ENCODE measurements around the gene LIPC. TPM values are rescaled to one million over a fixed set of nuclear protein-coding genes. Genes with fewer than 3 reads are reported as not detected.

Gene LIPC
- polyA plus RNA-seq, 2 donors, result 0.04 to 0.05 TPM

DNA sequence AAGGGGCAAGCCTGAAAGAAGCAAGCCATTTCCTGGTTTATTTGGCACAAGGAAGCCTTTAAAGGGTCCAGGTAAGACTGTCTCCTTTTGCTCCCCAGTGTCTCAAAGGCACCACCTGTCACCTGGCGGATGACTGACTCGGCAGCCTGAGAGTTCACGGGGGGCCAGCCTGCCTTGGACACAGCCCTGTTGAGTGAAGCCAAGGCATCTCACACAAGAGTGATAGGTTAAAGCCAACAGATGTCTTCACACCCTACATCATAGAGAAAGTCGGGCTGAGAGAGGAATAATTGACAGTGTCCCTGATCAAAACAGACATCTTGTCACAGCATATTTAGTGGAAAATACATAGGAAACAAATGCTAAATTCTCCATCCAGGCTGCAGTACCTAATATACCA lies 28.2 kb upstream of the LIPC start:
- 84 to 85% methylated on average over 4 of the region's 4 CpGs for WGBS, 2 donors
- no peaks in the 10 kb centered on the region for H3K36me3 ChIP-seq (ENCODE audit: control insufficient read depth in 2 of 2, insufficient read depth in 2 of 2, low read length in 1 of 2)

DNA sequence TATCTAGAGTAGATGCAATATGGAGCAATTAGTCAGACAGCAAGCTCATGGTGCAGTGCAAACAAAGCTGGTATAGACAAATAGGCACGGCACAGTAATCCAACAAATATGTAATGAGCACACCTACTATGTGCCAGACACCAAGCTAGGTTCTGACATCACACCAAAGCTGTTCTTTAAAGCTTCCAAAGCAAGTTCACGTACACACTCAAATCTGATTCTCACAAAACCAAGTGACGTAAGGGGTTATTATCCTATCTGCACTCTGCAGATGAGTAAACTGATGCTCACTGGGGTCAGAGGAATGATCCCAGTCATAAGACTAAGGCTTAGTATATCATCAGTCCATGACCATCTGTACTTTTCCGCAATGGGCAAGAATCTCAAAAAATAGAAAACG lies 27.8 kb upstream of the LIPC start:
- 84 to 92% methylated on average over 5 of the region's 5 CpGs for WGBS, 2 donors
- Histone ChIP-seq H3K36me3 (ENCODE audit: control insufficient read depth in 2 of 2, insufficient read depth in 2 of 2, low read length in 1 of 2) (no peaks in the 10 kb centered on the region), H3K27me3 (ENCODE audit: control insufficient read depth in 1 of 2, insufficient read depth in 2 of 2, low read length in 2 of 2) (no peaks in the 10 kb centered on the region), H3K27ac (ENCODE audit: low read depth in 2 of 2, low read length in 1 of 2) (no peak overlapping the region), H3K9me3 (ENCODE audit: control insufficient read depth in 2 of 2, insufficient read depth in 1 of 2, low read depth in 1 of 2, low read length in 1 of 2) (no peaks in the 10 kb centered on the region), H3K4me1 (ENCODE audit: control insufficient read depth in 2 of 2, insufficient read depth in 2 of 2, low read length in 1 of 2) (peaks cover 0 to 6% of the 10 kb centered on the region in 2 donors), H3K4me3 (ENCODE audit: low read depth in 1 of 2, low read length in 2 of 2) (no peak overlapping the region)

More for the DNA sequence above, 28.2 kb upstream of the LIPC start:
- H3K9me3 ChIP-seq (ENCODE audit: control insufficient read depth in 2 of 2, insufficient read depth in 1 of 2, low read depth in 1 of 2, low read length in 1 of 2), result no peaks in the 10 kb centered on the region
- H3K4me1 ChIP-seq (ENCODE audit: control insufficient read depth in 2 of 2, insufficient read depth in 2 of 2, low read length in 1 of 2), result peaks cover 0 to 6% of the 10 kb centered on the region in 2 donors
- H3K4me3 ChIP-seq (ENCODE audit: low read depth in 1 of 2, low read length in 2 of 2), result no peak overlapping the region
- no peak overlapping the region for H3K27ac ChIP-seq (ENCODE audit: low read depth in 2 of 2, low read length in 1 of 2)
- H3K27me3 ChIP-seq (ENCODE audit: control insufficient read depth in 1 of 2, insufficient read depth in 2 of 2, low read length in 2 of 2), result no peaks in the 10 kb centered on the region

DNA sequence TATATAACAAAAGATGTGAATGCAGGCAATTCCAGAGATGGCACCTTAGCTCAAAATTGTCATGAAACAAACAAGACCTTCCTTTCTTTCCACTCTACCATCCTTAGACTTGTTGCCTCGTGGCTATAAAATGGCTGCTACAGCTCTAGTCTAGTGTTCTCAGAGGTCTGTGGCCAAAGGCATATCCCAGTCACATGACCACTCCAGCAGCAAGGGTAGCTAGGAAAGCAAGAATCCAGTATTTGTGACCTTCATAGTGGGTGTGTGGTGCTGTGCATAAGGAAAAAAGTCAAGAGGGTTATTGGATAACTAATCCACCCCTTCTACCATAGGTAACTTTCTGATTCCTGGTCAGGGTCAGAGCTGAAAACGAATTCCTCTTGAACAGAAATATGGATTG lies 27.1 kb upstream of the LIPC start:
- no peaks in the 10 kb centered on the region for H3K36me3 ChIP-seq (ENCODE audit: control insufficient read depth in 2 of 2, insufficient read depth in 2 of 2, low read length in 1 of 2)
- WGBS, 2 donors, result 79 to 86% methylated on average over 2 of the region's 2 CpGs
- no peaks in the 10 kb centered on the region for H3K27me3 ChIP-seq (ENCODE audit: control insufficient read depth in 1 of 2, insufficient read depth in 2 of 2, low read length in 2 of 2)
- no peaks in the 10 kb centered on the region for H3K9me3 ChIP-seq (ENCODE audit: control insufficient read depth in 2 of 2, insufficient read depth in 1 of 2, low read depth in 1 of 2, low read length in 1 of 2)
- H3K4me1 ChIP-seq (ENCODE audit: control insufficient read depth in 2 of 2, insufficient read depth in 2 of 2, low read length in 1 of 2), result peaks cover 0 to 6% of the 10 kb centered on the region in 2 donors
- H3K4me3 ChIP-seq (ENCODE audit: low read depth in 1 of 2, low read length in 2 of 2), result no peak overlapping the region
- no peak overlapping the region for H3K27ac ChIP-seq (ENCODE audit: low read depth in 2 of 2, low read length in 1 of 2)

DNA sequence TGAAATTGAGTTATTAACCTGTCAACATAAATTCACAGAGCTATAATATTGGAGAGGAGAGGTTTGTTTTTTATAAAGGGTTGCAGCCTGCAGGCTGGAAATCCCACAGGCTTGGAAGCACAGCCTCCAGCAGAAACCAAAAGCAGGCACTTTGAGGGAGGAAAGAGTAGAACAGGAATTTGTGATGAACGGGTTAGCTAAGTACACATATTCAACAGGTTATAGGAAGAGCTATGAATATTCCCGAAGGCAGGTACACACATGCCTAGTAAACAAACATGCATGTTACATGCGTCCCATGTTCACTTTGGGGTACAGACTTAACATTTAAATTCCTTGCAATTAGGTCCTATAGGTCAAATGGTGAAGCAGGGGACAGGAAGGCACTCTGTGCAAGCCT lies 25.9 kb upstream of the LIPC start:
- Histone ChIP-seq H3K27ac (ENCODE audit: low read depth in 2 of 2, low read length in 1 of 2) (no peak overlapping the region), H3K4me3 (ENCODE audit: low read depth in 1 of 2, low read length in 2 of 2) (no peak overlapping the region), H3K36me3 (ENCODE audit: control insufficient read depth in 2 of 2, insufficient read depth in 2 of 2, low read length in 1 of 2) (no peaks in the 10 kb centered on the region), H3K9me3 (ENCODE audit: control insufficient read depth in 2 of 2, insufficient read depth in 1 of 2, low read depth in 1 of 2, low read length in 1 of 2) (no peaks in the 10 kb centered on the region), H3K4me1 (ENCODE audit: control insufficient read depth in 2 of 2, insufficient read depth in 2 of 2, low read length in 1 of 2) (peaks cover 0 to 6% of the 10 kb centered on the region in 2 donors), H3K27me3 (ENCODE audit: control insufficient read depth in 1 of 2, insufficient read depth in 2 of 2, low read length in 2 of 2) (no peaks in the 10 kb centered on the region)
- 55 to 67% methylated on average over 3 of the region's 3 CpGs for WGBS, 2 donors

DNA sequence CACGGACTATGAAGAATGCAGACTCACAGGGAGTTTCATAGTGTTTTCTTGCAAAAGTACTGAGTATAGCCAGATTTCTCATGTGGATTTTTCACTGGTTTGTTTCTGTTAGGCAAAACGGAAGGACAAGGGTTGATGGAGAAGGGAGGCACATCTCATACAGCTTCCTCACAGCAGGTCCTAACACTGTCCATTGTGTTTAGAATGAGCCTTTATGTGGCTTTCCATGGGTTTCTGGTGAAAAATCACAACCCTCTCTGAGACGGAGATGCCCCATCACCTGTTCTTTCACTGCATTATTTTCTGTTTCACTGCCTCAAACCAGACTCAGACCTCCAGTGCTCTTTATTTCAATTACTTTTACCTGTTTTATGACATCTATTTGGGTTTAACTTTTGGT lies 25.0 kb upstream of the LIPC start:
- H3K27ac ChIP-seq (ENCODE audit: low read depth in 2 of 2, low read length in 1 of 2), result no peak overlapping the region
- H3K27me3 ChIP-seq (ENCODE audit: control insufficient read depth in 1 of 2, insufficient read depth in 2 of 2, low read length in 2 of 2), result no peaks in the 10 kb centered on the region
- no peaks in the 10 kb centered on the region for H3K9me3 ChIP-seq (ENCODE audit: control insufficient read depth in 2 of 2, insufficient read depth in 1 of 2, low read depth in 1 of 2, low read length in 1 of 2)
- no peaks in the 10 kb centered on the region for H3K36me3 ChIP-seq (ENCODE audit: control insufficient read depth in 2 of 2, insufficient read depth in 2 of 2, low read length in 1 of 2)
- 91 to 93% methylated on average over 3 of the region's 3 CpGs for WGBS, 2 donors
- no peak overlapping the region for H3K4me3 ChIP-seq (ENCODE audit: low read depth in 1 of 2, low read length in 2 of 2)
- peaks cover 0 to 4% of the 10 kb centered on the region in 2 donors for H3K4me1 ChIP-seq (ENCODE audit: control insufficient read depth in 2 of 2, insufficient read depth in 2 of 2, low read length in 1 of 2)

DNA sequence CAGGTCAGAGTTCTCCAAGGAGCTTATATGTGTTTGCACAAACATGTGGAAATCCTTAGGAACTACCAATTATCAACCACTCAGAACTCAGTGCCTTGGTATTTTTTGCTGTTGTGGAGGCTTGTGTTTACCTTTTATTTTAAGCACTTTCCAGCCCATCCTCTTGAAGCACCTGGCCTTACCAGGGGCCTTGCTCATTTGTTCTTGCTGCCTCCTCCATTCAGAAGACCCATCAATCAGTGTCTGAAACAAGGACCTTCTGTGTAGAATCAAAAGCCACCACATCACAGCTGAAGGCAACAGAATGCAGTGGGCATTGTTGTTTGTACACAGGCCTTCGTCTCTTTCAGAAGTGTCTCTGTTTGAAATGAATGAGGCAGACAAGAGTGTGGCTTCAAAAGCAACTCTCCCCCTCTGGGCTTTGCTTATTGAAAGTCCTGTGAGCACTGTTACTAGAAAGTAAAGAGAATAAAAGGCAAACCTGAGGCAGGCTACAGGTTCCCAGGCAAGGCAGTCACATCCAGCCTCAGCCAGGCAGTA lies 24.5 kb upstream of the LIPC start:
- no peaks in the 10 kb centered on the region for H3K36me3 ChIP-seq (ENCODE audit: control insufficient read depth in 2 of 2, insufficient read depth in 2 of 2, low read length in 1 of 2)
- H3K9me3 ChIP-seq (ENCODE audit: control insufficient read depth in 2 of 2, insufficient read depth in 1 of 2, low read depth in 1 of 2, low read length in 1 of 2), result no peaks in the 10 kb centered on the region
- H3K27me3 ChIP-seq (ENCODE audit: control insufficient read depth in 1 of 2, insufficient read depth in 2 of 2, low read length in 2 of 2), result no peaks in the 10 kb centered on the region
- H3K4me3 ChIP-seq (ENCODE audit: low read depth in 1 of 2, low read length in 2 of 2), result no peak overlapping the region
- no peaks in the 10 kb centered on the region for H3K4me1 ChIP-seq (ENCODE audit: control insufficient read depth in 2 of 2, insufficient read depth in 2 of 2, low read length in 1 of 2)
- 89 to 94% methylated on average over 1 of the region's 1 CpG for WGBS, 2 donors
- no peak overlapping the region for H3K27ac ChIP-seq (ENCODE audit: low read depth in 2 of 2, low read length in 1 of 2)

DNA sequence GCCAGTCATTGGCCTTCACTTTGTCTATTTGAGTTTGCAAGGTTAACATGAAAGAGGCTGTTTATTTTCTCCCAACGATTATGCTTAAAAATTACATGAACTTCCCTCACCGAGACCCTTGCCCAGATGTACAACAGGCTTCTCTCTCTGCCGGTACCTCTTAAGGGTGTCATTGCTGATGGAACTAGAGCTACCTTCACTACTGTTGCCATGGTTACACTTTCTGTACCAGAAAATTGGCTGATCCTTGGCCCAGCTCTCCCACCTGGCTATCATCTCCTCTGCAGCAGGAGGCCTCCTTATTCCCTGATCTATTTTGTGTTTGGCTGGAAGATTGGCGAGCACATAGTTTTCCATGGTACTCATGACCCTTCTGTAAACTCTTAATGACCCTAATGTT lies 24.0 kb upstream of the LIPC start:
- WGBS, 2 donors, result 83 to 85% methylated on average over 4 of the region's 4 CpGs
- H3K9me3 ChIP-seq (ENCODE audit: control insufficient read depth in 2 of 2, insufficient read depth in 1 of 2, low read depth in 1 of 2, low read length in 1 of 2), result no peaks in the 10 kb centered on the region

DNA sequence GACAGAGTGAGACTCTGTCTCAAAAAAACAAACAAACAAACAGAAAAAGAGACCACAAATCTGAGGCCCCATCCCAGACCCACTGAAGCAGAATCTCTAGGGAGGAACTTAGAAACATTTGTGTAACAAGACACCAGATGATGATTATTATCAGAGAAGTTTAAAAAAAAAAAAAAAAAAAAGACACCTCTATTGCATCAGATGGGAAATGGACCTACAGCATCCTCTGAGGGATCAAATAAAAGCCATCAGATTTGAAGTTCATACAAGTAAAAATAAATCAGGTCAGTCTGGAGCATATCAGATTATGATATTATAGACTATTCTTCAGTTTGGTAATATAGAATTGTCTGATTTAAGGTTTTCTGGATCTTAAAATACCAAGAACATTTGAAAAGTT lies 21.9 kb upstream of the LIPC start:
- H3K9me3 ChIP-seq (ENCODE audit: control insufficient read depth in 2 of 2, insufficient read depth in 1 of 2, low read depth in 1 of 2, low read length in 1 of 2), result no peaks in the 10 kb centered on the region
- no peak overlapping the region for H3K27ac ChIP-seq (ENCODE audit: low read depth in 2 of 2, low read length in 1 of 2)
- H3K27me3 ChIP-seq (ENCODE audit: control insufficient read depth in 1 of 2, insufficient read depth in 2 of 2, low read length in 2 of 2), result no peaks in the 10 kb centered on the region
- no peaks in the 10 kb centered on the region for H3K36me3 ChIP-seq (ENCODE audit: control insufficient read depth in 2 of 2, insufficient read depth in 2 of 2, low read length in 1 of 2)
- no peak overlapping the region for H3K4me3 ChIP-seq (ENCODE audit: low read depth in 1 of 2, low read length in 2 of 2)
- H3K4me1 ChIP-seq (ENCODE audit: control insufficient read depth in 2 of 2, insufficient read depth in 2 of 2, low read length in 1 of 2), result no peaks in the 10 kb centered on the region

More for the DNA sequence above, 24.0 kb upstream of the LIPC start:
- H3K4me3 ChIP-seq (ENCODE audit: low read depth in 1 of 2, low read length in 2 of 2), result no peak overlapping the region
- H3K27ac ChIP-seq (ENCODE audit: low read depth in 2 of 2, low read length in 1 of 2), result no peak overlapping the region
- H3K27me3 ChIP-seq (ENCODE audit: control insufficient read depth in 1 of 2, insufficient read depth in 2 of 2, low read length in 2 of 2), result no peaks in the 10 kb centered on the region
- H3K36me3 ChIP-seq (ENCODE audit: control insufficient read depth in 2 of 2, insufficient read depth in 2 of 2, low read length in 1 of 2), result no peaks in the 10 kb centered on the region
- no peaks in the 10 kb centered on the region for H3K4me1 ChIP-seq (ENCODE audit: control insufficient read depth in 2 of 2, insufficient read depth in 2 of 2, low read length in 1 of 2)

DNA sequence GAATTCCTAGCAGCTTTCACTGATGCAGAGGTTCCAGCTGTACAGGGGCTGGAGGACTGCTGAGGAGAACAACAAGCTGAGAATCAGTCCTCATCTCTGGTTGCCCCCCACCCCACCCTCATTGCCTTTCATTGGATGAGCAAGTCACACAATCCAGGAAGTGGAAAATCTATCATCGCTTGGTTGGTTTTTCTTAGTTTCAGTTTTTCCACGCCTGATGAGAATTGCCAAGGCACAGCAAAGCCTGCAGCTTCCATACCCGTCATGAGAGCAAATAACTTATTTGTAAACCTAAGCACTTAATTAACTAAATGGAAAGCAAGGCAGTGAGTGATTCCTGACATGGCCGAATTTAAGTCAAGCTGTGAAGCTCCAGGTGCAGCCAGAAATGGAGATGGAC lies 21.4 kb upstream of the LIPC start:
- Histone ChIP-seq H3K36me3 (ENCODE audit: control insufficient read depth in 2 of 2, insufficient read depth in 2 of 2, low read length in 1 of 2) (no peaks in the 10 kb centered on the region), H3K9me3 (ENCODE audit: control insufficient read depth in 2 of 2, insufficient read depth in 1 of 2, low read depth in 1 of 2, low read length in 1 of 2) (no peaks in the 10 kb centered on the region), H3K27ac (ENCODE audit: low read depth in 2 of 2, low read length in 1 of 2) (peak overlapping the region in 1 of 2 donors; percentile 13), H3K4me1 (ENCODE audit: control insufficient read depth in 2 of 2, insufficient read depth in 2 of 2, low read length in 1 of 2) (no peaks in the 10 kb centered on the region), H3K27me3 (ENCODE audit: control insufficient read depth in 1 of 2, insufficient read depth in 2 of 2, low read length in 2 of 2) (no peaks in the 10 kb centered on the region), H3K4me3 (ENCODE audit: low read depth in 1 of 2, low read length in 2 of 2) (peak overlapping the region in 1 of 2 donors; percentile 11)
- 48 to 61% methylated on average over 4 of the region's 4 CpGs for WGBS, 2 donors

DNA sequence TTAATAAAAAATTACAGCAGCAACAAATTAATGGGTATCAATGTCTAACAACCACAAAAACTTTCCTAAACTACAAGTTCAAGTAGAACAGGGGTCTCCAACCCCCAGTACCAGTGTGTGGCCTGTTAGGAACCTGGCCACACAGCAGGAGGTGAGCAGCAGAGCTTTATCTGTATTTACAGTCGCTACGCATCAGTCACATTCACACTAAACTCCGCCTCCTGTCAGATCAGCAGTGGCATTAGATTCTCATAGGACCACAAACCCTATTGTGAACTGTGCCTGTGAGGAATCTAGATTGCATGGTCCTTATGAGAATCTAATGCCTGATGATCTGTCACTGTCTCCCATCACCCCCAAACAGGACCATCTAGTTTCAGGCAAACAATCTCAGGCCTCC lies 18.5 kb upstream of the LIPC start:
- no peak overlapping the region for H3K27ac ChIP-seq (ENCODE audit: low read depth in 2 of 2, low read length in 1 of 2)
- no peaks in the 10 kb centered on the region for H3K27me3 ChIP-seq (ENCODE audit: control insufficient read depth in 1 of 2, insufficient read depth in 2 of 2, low read length in 2 of 2)
- no peak overlapping the region for H3K4me3 ChIP-seq (ENCODE audit: low read depth in 1 of 2, low read length in 2 of 2)
- 97 to 98% methylated on average over 3 of the region's 3 CpGs for WGBS, 2 donors
- no peaks in the 10 kb centered on the region for H3K9me3 ChIP-seq (ENCODE audit: control insufficient read depth in 2 of 2, insufficient read depth in 1 of 2, low read depth in 1 of 2, low read length in 1 of 2)
- no peaks in the 10 kb centered on the region for H3K4me1 ChIP-seq (ENCODE audit: control insufficient read depth in 2 of 2, insufficient read depth in 2 of 2, low read length in 1 of 2)
- H3K36me3 ChIP-seq (ENCODE audit: control insufficient read depth in 2 of 2, insufficient read depth in 2 of 2, low read length in 1 of 2), result no peaks in the 10 kb centered on the region
